NB4 (cell line): ENCODE measurements around the gene PSMG3.

Source experiments
- POLR2A ChIP-seq: IDR thresholded peaks from 2 replicates; pipeline ENCODE4 v1.6.1; 2011; ENCODE audit warnings: mild to moderate bottlenecking; ENCODE audit not compliant: insufficient read length; ENCODE audit errors: extremely low read depth
- TF ChIP-seq, protein P1 (sequence below): IDR thresholded peaks from one replicate; pipeline ENCODE4 v1.5.1; 2012; ENCODE audit warnings: low read depth, low read length
- TF ChIP-seq, protein P2 (sequence below): IDR thresholded peaks from 2 replicates; pipeline ENCODE4 v1.6.1; 2011; ENCODE audit warnings: low read depth, low read length

DNA sequence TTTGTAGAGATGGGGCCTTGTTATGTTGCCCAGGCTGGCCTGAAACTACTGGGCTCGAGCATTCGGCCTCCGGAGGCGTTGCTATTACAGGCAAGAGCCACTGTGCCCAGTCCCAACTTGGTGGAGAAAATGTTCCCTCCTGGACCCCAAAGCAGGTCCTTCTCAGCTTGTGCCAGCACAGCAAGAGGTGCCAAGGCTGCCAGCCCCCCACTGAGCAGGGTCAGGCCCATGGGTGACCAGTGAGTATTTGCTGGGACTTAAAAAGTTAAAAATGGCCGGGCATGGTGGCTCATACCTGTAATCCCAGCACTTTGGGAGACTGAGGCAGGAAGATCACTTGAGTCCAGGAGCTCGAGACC is 34.8 kb downstream of the PSMG3 start:
- no peak for TF ChIP-seq POLR2A
- TF ChIP-seq, protein P1, sequence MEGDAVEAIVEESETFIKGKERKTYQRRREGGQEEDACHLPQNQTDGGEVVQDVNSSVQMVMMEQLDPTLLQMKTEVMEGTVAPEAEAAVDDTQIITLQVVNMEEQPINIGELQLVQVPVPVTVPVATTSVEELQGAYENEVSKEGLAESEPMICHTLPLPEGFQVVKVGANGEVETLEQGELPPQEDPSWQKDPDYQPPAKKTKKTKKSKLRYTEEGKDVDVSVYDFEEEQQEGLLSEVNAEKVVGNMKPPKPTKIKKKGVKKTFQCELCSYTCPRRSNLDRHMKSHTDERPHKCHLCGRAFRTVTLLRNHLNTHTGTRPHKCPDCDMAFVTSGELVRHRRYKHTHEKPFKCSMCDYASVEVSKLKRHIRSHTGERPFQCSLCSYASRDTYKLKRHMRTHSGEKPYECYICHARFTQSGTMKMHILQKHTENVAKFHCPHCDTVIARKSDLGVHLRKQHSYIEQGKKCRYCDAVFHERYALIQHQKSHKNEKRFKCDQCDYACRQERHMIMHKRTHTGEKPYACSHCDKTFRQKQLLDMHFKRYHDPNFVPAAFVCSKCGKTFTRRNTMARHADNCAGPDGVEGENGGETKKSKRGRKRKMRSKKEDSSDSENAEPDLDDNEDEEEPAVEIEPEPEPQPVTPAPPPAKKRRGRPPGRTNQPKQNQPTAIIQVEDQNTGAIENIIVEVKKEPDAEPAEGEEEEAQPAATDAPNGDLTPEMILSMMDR, result no peak
- TF ChIP-seq, protein P2, sequence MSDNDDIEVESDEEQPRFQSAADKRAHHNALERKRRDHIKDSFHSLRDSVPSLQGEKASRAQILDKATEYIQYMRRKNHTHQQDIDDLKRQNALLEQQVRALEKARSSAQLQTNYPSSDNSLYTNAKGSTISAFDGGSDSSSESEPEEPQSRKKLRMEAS, result no peak
